ENCODE results near the gene CREB3L2. TPM values are rescaled to one million over a fixed set of nuclear protein-coding genes. Genes with fewer than 3 reads are reported as not detected.
"Not testable (repeated sequence)": the region's sequence is repeated elsewhere in the genome, so short reads cannot be mapped to it uniquely, and the experiment has no call there.

CREB3L2 gene
- polyA plus RNA-seq, 2 of the 4 experiments (the other 2 are of a cell fraction) = 16.3 to 32.2 TPM

- TF ChIP-seq CTCF (IDR thresholded peaks at IDR 0.05) = no peak
Measured at GRCh38 chr7:137834552-137834951, 167.3 kb downstream of the CREB3L2 start (continued).

- ATAC-seq; H3K4me1 ChIP-seq; POLR2A ChIA-PET; H3K27ac ChIP-seq; CTCF ChIA-PET; H3K4me2 ChIP-seq; FAIRE-seq; DNase-seq (ENCODE audit: low read depth in 1 of 2, low spot score in 1 of 2); H3K4me3 ChIP-seq: not testable (repeated sequence)
- WGBS (ENCODE audit: missing lambda C conversion rate) = 25% methylated on average over 2 of the region's 2 CpGs
- H3K9me3 ChIP-seq = peaks cover 11% of the 10 kb centered on the region
Measured at GRCh38 chr7:137832990-137833389, 168.9 kb downstream of the CREB3L2 start.

- FAIRE-seq (no peak), ATAC-seq (no peak), DNase-seq (ENCODE audit: low read depth in 1 of 2, low spot score in 1 of 2) (no peak)
- 9% methylated on average over 2 of the region's 2 CpGs for WGBS (ENCODE audit: missing lambda C conversion rate)
- ChIA-PET POLR2A (no interaction called here), CTCF (interaction anchor here (0.9 kb wide), 1 partner anchor 170 kb away, joined by 3 read pairs; the partner anchor contains the start of gene CREB3L2)
- no peaks in the 10 kb centered on the region for H3K4me1 ChIP-seq
- H3K4me3 ChIP-seq = no peak overlapping the region
- no peak overlapping the region for H3K4me2 ChIP-seq
- H3K9me3 ChIP-seq = peaks cover 11% of the 10 kb centered on the region
- TF ChIP-seq FOSB (CRISPR knock-in tag; IDR thresholded peaks at IDR 0.05) = no peak
- TF ChIP-seq ZFP36 (IDR thresholded peaks at IDR 0.05; ENCODE audit: borderline replicate concordance, partially characterized antibody) = peak; percentile 89
- H3K27ac ChIP-seq = no peak overlapping the region
Measured at GRCh38 chr7:137832382-137832781, 169.5 kb downstream of the CREB3L2 start.

- H3K4me2 ChIP-seq; H3K27ac ChIP-seq; H3K4me1 ChIP-seq; H3K4me3 ChIP-seq; ATAC-seq; POLR2A ChIA-PET; FAIRE-seq; DNase-seq (ENCODE audit: low read depth in 1 of 2, low spot score in 1 of 2): not testable (repeated sequence)
- 56% methylated on average over 1 of the region's 1 CpG for WGBS (ENCODE audit: missing lambda C conversion rate)
- peaks cover 11% of the 10 kb centered on the region for H3K9me3 ChIP-seq
- CTCF ChIA-PET = interaction anchor here (0.9 kb wide), 1 partner anchor 171 kb away, joined by 3 read pairs; the partner anchor contains the start of gene CREB3L2
Measured at GRCh38 chr7:137831555-137831954, 170.3 kb downstream of the CREB3L2 start.

GRCh38 chr7:137829337-137829992 lies 172.4 kb downstream of the CREB3L2 start:
- Histone ChIP-seq H3K27ac (no peak overlapping the region), H3K4me2 (no peak overlapping the region), H3K4me1 (no peaks in the 10 kb centered on the region), H3K9me3 (peaks cover 11% of the 10 kb centered on the region), H3K4me3 (no peak overlapping the region)
- TF ChIP-seq RNF2 (IDR thresholded peaks at IDR 0.05; ENCODE audit: borderline replicate concordance, low read depth) (no peak), MAX (IDR thresholded peaks at IDR 0.05) (no peak), USF2 (IDR thresholded peaks at IDR 0.05) (no peak), PHF8 (IDR thresholded peaks at IDR 0.05; ENCODE audit: borderline replicate concordance, low read depth) (no peak), POLR2AphosphoS2 (conservative IDR thresholded peaks at IDR 0.05; ENCODE audit: low read length) (no peak), HEYL (CRISPR knock-in tag; IDR thresholded peaks at IDR 0.05) (no peak), TFCP2L1 (CRISPR knock-in tag; IDR thresholded peaks at IDR 0.05) (no peak), MYC (IDR thresholded peaks at IDR 0.05; ENCODE audit: borderline replicate concordance, low read length) (no peak), BCL3 (IDR thresholded peaks at IDR 0.05) (no peak), HOXB5 (CRISPR knock-in tag; IDR thresholded peaks at IDR 0.05) (no peak), ELK1 (IDR thresholded peaks at IDR 0.05; ENCODE audit: low read depth, low read length) (no peak), RARB (CRISPR knock-in tag; IDR thresholded peaks at IDR 0.05) (no peak)
- DNase-seq (ENCODE audit: low read depth in 1 of 2, low spot score in 1 of 2) (no peak), FAIRE-seq (no peak), ATAC-seq (no peak)
- CTCF ChIA-PET = interaction anchor here (1.5 kb wide), 1 partner anchor 11 kb away, joined by 3 read pairs; no protein-coding TSS in a partner anchor
- POLR2A ChIA-PET = no interaction called here
- 9% methylated on average over 7 of the region's 7 CpGs for WGBS (ENCODE audit: missing lambda C conversion rate)

Data from A549 (cell line).